Endodermal cell (in vitro differentiated cells): ENCODE data around the gene SLC6A12. TPM values are rescaled to one million over a fixed set of nuclear protein-coding genes. Genes with fewer than 3 reads are reported as not detected.

ENCODE experiments used
- DNase-seq: peaks from one replicate; pipeline ENCODE4 v3.0.0-alpha.2; 2017
- H3K27ac ChIP-seq: 2 replicates; pipeline ENCODE4 v1.5.1; 2013; ENCODE audit warnings: mild to moderate bottlenecking, low read depth, low read length, moderate library complexity
- H3K27me3 ChIP-seq: 2 replicates; pipeline ENCODE4 v1.6.1; 2013; ENCODE audit warnings: mild to moderate bottlenecking, low read length, moderate library complexity; ENCODE audit not compliant: insufficient read depth, control insufficient read depth, poor library complexity, severe bottlenecking
- H3K36me3 ChIP-seq: 2 replicates; pipeline ENCODE4 v1.7.0; 2013; ENCODE audit warnings: mild to moderate bottlenecking, low read length, moderate library complexity; ENCODE audit not compliant: control insufficient read depth, insufficient read depth
- H3K4me1 ChIP-seq: one replicate; pipeline ENCODE4 v1.7.0; 2013; ENCODE audit warnings: low read length; ENCODE audit not compliant: control insufficient read depth, insufficient read depth
- H3K4me3 ChIP-seq: 2 replicates; pipeline ENCODE4 v1.5.1; 2013; ENCODE audit warnings: mild to moderate bottlenecking, low read length, moderate library complexity
- H3K9ac ChIP-seq: 2 replicates; pipeline ENCODE4 v1.6.1; 2013; ENCODE audit warnings: mild to moderate bottlenecking, low read length, moderate library complexity; ENCODE audit not compliant: poor library complexity, severe bottlenecking; ENCODE audit errors: extremely low read depth
- H3K9me3 ChIP-seq: 2 replicates; pipeline ENCODE4 v1.6.1; 2013; ENCODE audit warnings: mild to moderate bottlenecking, low read length, moderate library complexity; ENCODE audit not compliant: control insufficient read depth
- H3K27ac Mint-ChIP-seq: 2 replicates; pipeline ENCODE4 v1.8.0; 2020; ENCODE audit warnings: mixed read lengths
- H3K27me3 Mint-ChIP-seq: 2 replicates; pipeline ENCODE4 v1.8.0; 2021; ENCODE audit warnings: mild to moderate bottlenecking, mixed read lengths; ENCODE audit not compliant: insufficient read depth
- H3K36me3 Mint-ChIP-seq: 2 replicates; pipeline ENCODE4 v1.8.0; 2020; ENCODE audit warnings: low read depth, mixed read lengths
- H3K4me1 Mint-ChIP-seq: 2 replicates; pipeline ENCODE4 v1.8.0; 2020; ENCODE audit warnings: mixed read lengths
- H3K4me3 Mint-ChIP-seq: 2 replicates; pipeline ENCODE4 v1.8.0; 2020; ENCODE audit warnings: mild to moderate bottlenecking, moderate library complexity, mixed read lengths
- H3K9me3 Mint-ChIP-seq: 2 replicates; pipeline ENCODE4 v1.8.0; 2020; ENCODE audit warnings: mild to moderate bottlenecking, mixed read lengths
- CTCF ChIP-seq: fragments of 200-600 bp; sonication (generic); conservative IDR thresholded peaks from 2 replicates; pipeline ENCODE4 v1.5.0; 2021; ENCODE audit warnings: antibody characterized with exemption, mild to moderate bottlenecking
- WGBS, 2 experiments: methylation state at CpG; one replicate each; pipeline versions ENCODE4 v1.1.5 to v1.1.7; 2013; ENCODE audit warnings: missing lambda C conversion rate in 2 of 2, mixed read lengths in 1 of 2; ENCODE audit not compliant: insufficient coverage in 1 of 2, insufficient read length in 1 of 2; 5-methylcytosine and 5-hydroxymethylcytosine counted together
- total RNA-seq, 2 donors: library from RNA; stranded (reverse); fragmentation: NEBNext Ultra II Directional in 1 of 2; extraction: Animal tissue kit (Norgen Biotek cat#: 25700) in 1 of 2; gene quantifications; 2 replicates in 1 of 2; 3 replicates in 1 of 2; pipeline ENCODE4 v1.2.1, GENCODE V29; 2021

SLC6A12 gene
- total RNA-seq, 2 donors from 2014 or later: 0.58 to 1.3 TPM

DNA sequence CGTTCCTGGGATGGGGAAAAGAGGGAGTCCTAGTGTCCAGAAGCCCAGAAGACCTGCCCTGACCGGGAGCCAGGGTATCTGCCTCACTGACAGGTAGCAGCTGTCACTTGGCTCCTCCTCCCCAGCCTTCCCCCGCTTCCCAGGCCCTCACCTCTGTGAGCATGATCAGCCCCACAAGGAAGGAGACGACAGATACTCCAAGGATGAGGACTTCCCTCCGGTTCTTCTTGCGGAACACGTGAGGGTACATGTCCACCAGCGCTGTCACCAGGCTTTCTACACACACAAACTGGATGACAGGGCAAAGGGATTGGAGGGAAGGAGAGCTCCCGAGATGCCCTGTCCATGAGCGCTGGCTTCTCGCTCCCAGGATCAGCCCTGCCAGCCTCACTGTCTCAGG lies 9.9 kb upstream of the SLC6A12 start:
- H3K9ac ChIP-seq: no peak overlapping the region
- Mint-ChIP-seq H3K27me3 (peaks cover 13% of the 10 kb centered on the region), H3K36me3 (no peaks in the 10 kb centered on the region), H3K9me3 (no peaks in the 10 kb centered on the region), H3K4me3 (no peak overlapping the region), H3K27ac (no peak overlapping the region), H3K4me1 (peaks cover 7% of the 10 kb centered on the region)
- H3K9me3 ChIP-seq: no peaks in the 10 kb centered on the region
- H3K4me3 ChIP-seq: no peak overlapping the region
- TF ChIP-seq CTCF: no peak
- WGBS, 2 experiments: 84 to 94% methylated on average over 6 to 11 of the region's 11 CpGs
- H3K27me3 ChIP-seq: no peaks in the 10 kb centered on the region
- DNase-seq: peak; percentile 38
- no peaks in the 10 kb centered on the region for H3K36me3 ChIP-seq
- no peak overlapping the region for H3K27ac ChIP-seq
- H3K4me1 ChIP-seq: no peaks in the 10 kb centered on the region

GRCh38 chr12:221736-222135 lies 7.8 kb upstream of the SLC6A12 start:
- WGBS, 2 experiments: 93 to 94% methylated on average over 3 to 6 of the region's 6 CpGs
- TF ChIP-seq CTCF: no peak

DNA sequence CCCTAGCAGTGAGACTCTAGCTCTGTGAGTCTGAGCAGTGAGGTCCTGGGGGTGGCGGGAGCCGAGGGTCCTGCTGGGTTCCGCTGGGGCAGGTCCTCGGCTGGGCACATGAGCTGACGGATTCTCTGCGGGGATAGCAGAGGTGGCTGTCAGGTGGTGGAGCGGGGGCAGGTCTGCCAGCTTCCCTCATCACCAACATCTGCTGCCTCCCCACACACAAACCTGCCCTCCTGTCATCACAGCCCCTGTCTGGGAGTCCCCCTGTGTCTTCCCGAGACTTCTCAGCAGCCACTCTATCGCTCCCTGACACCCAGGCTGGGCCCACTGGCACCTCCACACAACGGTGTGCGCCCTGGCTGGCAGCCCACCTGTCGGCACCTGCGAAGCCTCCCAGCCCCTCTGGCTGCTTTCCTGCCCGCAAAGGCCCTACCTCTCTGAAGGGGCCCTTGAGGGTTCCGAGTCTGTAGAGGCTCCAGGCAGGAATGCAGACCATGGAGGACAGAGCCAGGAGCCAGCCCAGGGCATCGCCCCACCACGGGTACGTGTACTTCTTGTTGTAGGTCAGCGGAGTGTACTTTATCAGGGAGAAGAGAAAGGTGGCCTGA lies 7.1 kb upstream of the SLC6A12 start:
- Histone ChIP-seq H3K27ac (no peak overlapping the region), H3K9ac (no peak overlapping the region), H3K27me3 (peaks cover 6% of the 10 kb centered on the region), H3K36me3 (no peaks in the 10 kb centered on the region), H3K4me3 (no peak overlapping the region), H3K9me3 (no peaks in the 10 kb centered on the region), H3K4me1 (no peaks in the 10 kb centered on the region)
- Mint-ChIP-seq H3K4me3 (no peak overlapping the region), H3K36me3 (no peaks in the 10 kb centered on the region), H3K9me3 (no peaks in the 10 kb centered on the region), H3K27me3 (peaks cover 27% of the 10 kb centered on the region), H3K4me1 (peaks cover 7% of the 10 kb centered on the region), H3K27ac (no peak overlapping the region)
- 88 to 93% methylated on average over 7 to 19 of the region's 19 CpGs for WGBS, 2 experiments
- no peak for DNase-seq
- TF ChIP-seq CTCF: no peak

More at GRCh38 chr12:221736-222135, 7.8 kb upstream of the SLC6A12 start:
- no peak overlapping the region for H3K27ac Mint-ChIP-seq
- H3K4me1 ChIP-seq: no peaks in the 10 kb centered on the region
- H3K9me3 ChIP-seq: no peaks in the 10 kb centered on the region
- peaks cover 7% of the 10 kb centered on the region for H3K4me1 Mint-ChIP-seq
- H3K36me3 ChIP-seq: no peaks in the 10 kb centered on the region
- DNase-seq: no peak
- H3K9ac ChIP-seq: no peak overlapping the region
- H3K4me3 ChIP-seq: no peak overlapping the region
- no peaks in the 10 kb centered on the region for H3K36me3 Mint-ChIP-seq
- peaks cover 2% of the 10 kb centered on the region for H3K27me3 ChIP-seq
- no peaks in the 10 kb centered on the region for H3K9me3 Mint-ChIP-seq
- no peak overlapping the region for H3K4me3 Mint-ChIP-seq
- H3K27ac ChIP-seq: no peak overlapping the region
- H3K27me3 Mint-ChIP-seq: peaks cover 20% of the 10 kb centered on the region
